NCI-H146 treated with DMSO at 0.1 percent for 48 hours (cell line): ENCODE data around the gene UVRAG.

ENCODE experiments used
- DNase-seq: peaks from one replicate; lab custom pipeline; 2025; ENCODE audit not compliant: unreplicated experiment; lab: John Stamatoyannopoulos, UW

Gene UVRAG

DNA sequence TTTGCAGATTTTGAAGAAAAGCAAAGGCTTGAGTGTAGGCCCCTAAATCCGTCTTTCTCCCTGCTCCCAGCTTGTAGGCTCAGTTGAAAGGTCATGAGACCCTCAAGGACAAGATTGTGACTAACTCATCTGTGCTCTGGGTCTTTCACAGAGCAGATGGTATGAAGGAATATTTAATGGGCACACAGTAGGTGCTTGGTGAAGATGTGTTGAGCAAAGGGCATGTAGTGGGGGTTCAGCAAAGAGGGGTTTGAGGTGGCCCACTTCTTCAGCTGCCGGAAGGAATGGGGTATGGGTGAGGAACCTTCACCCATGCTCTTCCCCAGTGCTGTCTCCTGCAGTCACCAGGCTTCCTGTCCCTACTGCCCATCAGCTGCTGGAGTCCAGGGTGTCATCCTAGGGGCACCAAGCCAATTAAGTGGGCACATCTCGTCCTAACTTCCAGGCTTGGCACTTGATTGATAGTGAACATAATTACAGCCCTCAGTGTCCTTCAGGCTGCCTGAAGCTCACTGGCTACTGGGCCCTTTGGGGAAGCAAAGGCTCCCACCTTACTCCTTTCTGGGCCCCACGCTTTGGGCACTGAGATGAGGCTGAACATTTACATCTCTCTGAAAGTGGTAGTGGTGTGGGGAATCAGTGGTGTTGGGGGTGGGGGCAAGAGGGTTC lies 31.5 kb upstream of the UVRAG start:
- no peak for DNase-seq

DNA sequence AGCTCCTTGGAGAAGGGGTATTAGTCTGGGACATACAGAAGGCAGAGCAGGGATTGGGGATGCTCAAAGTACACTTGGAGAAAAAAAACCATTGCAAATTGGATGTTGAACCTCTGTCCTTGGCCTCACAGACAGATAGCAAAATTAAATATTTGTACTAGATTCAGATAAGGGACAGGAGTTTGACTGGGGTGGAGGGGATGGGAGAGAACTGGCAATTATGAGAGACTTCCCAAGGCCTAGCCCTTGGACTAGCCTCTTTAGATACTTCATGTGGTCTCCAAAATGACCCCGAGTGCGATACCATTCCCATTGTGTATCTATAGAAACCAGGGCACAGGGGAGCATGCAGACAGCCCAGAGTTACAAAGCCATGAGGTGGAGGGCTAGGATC lies 30.9 kb upstream of the UVRAG start:
- no peak for DNase-seq

DNA sequence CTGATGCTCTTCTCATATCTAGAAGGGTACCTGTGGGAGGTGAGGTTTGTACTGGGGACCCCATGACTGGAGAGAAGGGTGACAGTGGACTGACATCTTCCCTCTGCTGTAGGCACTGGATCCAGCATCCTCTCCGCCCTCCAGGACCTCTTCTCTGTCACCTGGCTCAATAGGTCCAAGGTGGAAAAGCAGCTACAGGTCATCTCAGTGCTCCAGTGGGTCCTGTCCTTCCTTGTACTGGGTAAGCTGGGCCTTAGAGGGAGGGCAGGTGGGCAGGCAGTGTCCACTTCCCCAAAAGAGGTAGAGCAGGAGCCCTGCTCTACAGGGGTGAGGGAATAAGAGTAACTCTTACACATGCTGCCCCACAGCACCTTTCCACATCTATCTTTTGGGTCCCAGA lies 30.5 kb upstream of the UVRAG start:
- no peak for DNase-seq

- DNase-seq = no peak
Observed at GRCh38 chr11:75785187-75785586, 29.8 kb upstream of the UVRAG start.

GRCh38 chr11:75786101-75786736 lies 28.8 kb upstream of the UVRAG start:
- no peak for DNase-seq

- DNase-seq = no peak
Observed at GRCh38 chr11:75789521-75789920, 25.5 kb upstream of the UVRAG start.

DNA sequence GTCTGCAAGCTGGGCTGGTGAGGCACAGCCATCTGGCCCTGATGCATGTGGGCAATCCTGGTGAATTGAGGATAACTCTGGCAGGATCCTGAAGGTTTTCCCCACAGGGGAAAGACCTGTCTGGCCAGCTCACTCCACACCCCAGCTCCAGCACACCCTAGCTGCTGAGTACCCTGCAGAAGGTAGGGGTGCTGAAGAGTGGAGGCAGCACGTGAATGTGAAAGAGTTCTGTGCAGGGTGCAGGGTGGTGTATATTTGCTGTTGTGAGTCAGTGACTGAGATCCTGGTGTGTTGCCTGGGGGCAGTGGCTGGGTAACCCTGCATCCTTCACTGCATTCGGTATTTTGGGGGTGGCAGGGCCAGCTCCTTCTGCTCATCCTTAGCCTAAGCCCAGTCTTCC lies 24.0 kb upstream of the UVRAG start:
- DNase-seq = no peak

DNA sequence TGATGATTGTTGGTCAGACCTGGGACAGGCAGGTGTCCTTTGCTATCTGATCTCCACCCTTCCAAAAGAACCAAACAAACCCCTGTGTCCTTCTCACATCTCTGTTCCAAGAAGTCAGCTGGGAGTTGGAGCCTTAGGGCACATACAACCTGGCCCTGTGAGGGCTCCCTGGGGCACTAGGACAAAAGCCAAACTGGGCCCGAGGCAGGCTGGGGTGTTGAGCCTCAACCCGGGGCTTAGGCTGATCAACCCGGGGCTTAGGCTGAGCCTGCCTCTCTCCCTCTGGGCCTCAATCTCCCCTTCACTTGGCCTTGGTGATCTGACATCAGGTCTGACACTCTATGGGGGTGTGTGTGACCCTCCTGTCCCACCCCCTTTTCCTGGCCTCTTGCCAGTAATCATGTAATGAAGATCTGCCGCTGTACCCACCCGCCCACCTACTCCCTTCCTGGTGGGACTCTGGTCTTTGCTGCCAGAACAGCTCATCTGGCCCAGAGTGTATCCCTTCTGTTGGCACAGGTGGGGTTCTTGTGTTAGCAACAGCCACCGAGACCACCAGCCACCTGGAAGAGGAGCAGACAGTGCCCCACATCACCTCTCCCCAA lies 22.8 kb upstream of the UVRAG start:
- DNase-seq = peak; percentile 55

- DNase-seq = no peak
Observed at GRCh38 chr11:75792997-75793800, 21.8 kb upstream of the UVRAG start.

- DNase-seq = no peak
Observed at GRCh38 chr11:75793966-75794365, 21.0 kb upstream of the UVRAG start.

DNA sequence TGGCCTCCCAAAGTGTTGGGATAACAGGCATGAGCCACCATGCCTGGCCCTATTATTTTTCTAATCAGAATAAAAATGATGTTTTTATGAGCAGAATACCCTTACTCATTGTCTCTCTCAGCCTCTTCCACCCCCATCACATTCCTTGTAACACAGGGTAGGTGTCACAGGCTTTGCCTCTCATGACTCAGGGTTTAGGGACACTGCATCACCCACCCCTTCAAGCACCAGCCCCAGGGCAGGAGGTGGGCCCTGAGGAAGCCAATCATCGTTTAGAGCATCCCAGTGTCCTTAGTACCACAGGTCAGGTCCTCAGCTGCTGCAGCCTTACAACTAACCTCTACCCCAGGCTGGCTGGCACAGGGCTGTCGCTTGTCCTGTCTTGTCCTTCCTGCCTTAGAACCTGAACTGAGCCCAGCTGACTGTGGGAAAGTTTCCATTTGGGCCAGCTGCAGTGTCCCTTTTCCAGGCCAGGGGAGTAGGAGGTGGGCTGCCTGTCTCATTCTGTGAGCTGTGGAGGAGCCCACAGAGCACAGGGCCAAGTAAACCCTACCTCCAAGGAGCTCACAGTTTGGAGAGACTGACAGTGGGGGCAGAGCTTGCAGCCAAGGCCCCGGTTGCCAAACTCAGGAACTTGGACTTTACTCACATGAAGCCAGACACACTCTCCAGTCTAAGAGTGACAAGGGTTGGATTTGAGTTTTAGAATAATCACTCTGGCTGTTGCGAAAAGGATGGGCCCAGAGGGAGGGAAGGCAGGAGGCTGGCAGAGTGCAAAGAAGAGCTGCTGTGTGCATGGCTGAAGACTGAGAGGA lies 19.5 kb upstream of the UVRAG start:
- DNase-seq = no peak

DNA sequence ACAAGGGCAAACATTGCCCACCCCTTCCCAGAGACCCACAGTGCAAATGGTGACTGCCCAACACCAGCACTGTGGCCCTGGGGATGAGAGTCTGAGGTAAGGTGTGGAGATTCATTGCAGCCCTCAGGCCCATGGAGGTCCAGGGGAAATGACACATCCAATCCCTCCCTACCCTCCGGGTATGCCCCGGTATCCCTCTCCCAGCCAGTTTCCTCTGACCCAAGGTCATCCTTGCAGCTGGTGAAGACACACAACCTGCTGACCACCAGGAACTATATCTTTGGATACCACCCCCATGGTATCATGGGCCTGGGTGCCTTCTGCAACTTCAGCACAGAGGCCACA lies 18.9 kb upstream of the UVRAG start:
- DNase-seq = no peak

- no peak for DNase-seq
Observed at GRCh38 chr11:75797116-75797515, 17.9 kb upstream of the UVRAG start.

DNA sequence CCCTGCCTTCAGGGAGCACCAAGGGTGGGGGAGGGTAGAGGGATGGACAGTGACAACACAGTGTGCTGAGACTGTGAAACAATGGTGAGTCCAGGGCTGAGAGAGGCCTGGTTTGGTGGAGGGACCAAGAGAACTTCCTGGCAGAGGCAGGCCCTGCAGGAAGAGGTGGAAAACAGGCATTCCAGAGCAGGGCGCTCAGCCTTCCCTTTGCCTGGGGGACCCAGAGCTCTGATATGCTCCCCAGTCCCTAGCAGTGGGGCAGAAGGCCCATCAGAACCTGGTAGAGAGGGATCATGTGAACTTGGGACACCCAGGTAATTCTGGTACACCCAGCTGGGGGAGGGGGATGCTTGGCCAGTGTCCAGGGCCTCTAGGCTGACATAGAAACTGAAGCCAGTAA lies 17.2 kb upstream of the UVRAG start:
- no peak for DNase-seq

DNA sequence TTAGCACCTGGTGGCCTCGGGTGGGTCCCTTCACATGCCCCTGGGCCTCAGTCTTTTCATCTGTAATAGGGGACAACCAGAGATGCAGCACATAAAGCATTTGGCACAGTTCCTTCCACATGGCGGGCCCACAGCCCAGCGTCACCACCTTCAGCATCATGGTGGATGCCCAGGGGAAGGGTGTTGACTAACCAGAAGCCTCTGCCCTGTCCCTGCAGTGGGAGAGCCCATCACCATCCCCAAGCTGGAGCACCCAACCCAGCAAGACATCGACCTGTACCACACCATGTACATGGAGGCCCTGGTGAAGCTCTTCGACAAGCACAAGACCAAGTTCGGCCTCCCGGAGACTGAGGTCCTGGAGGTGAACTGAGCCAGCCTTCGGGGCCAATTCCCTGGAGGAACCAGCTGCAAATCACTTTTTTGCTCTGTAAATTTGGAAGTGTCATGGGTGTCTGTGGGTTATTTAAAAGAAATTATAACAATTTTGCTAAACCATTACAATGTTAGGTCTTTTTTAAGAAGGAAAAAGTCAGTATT lies 14.8 kb upstream of the UVRAG start:
- DNase-seq = no peak

- no peak for DNase-seq
Observed at GRCh38 chr11:75800728-75801361, 14.2 kb upstream of the UVRAG start.

DNA sequence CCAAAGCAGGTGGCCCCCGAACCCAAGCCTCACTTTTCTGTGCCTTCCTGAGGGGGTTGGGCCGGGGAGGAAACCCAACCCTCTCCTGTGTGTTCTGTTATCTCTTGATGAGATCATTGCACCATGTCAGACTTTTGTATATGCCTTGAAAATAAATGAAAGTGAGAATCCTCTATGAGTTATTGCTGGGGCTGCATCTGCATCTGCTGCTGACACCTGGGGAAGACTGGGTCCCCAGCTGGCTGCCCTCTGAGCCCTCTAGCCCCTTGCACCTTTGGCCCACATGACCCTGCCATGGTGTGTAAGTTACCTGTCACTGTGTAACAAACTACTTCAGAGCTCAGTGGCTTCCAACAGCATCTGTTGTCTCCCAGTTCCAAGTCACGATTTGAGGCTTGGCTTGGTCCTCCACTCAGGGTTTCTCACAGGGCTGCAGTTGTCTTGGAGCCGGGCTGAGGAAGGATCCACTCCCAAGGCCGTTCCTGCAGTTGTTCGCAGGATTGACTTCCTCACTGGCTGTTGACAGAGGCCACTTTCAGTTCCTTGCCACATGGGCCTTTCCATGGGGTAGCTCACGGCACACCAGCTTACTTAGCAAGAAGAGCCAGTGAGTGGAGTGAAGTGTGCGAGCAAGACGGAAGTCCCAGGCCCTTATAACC lies 13.5 kb upstream of the UVRAG start:
- no peak for DNase-seq

- DNase-seq = no peak
Observed at GRCh38 chr11:75802021-75802912, 12.7 kb upstream of the UVRAG start.
